ENCODE measurements around the gene SLC18B1.

SLC18B1 gene

DNA sequence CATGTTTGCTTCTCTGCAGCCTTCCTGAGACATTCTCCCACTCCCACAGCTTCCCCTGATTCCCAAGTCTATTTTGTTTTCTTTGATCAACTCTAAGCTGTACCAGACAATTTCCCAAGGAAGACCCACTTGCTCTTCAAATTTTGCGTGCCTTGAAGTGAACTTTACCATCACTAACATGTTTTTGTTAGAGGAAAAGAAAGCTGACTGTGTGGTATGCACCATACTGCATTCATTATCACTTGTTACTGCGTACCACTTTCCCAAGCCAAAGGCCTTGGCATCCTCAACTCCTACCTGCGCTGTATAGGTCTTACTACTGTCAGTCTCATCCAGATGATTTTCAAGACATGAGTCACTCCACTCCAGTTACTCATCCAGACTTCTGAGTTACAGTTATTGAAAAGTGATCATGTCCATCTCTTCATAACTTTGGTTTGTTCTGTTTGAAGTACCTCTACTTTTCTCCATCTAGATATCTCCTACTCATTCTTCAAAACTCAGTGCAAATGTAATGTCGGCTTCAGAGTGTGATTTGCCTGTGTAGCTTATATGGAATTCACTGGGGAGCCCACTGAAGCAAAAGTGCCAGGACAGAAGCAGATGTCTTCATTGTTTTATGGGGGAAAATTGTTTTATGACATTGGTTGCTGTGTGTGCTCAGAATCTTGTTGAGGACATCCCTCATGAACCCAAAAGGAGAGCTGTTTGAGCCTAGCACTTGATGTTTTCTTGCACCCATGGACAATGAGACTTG, 21.1 kb upstream of the SLC18B1 start:
- no peak overlapping the region for H3K4me3 ChIP-seq (replicated peaks in 1 of 2; ENCODE audit: low read depth in 2 of 2, low read length in 2 of 2)
- TF ChIP-seq, protein P1, sequence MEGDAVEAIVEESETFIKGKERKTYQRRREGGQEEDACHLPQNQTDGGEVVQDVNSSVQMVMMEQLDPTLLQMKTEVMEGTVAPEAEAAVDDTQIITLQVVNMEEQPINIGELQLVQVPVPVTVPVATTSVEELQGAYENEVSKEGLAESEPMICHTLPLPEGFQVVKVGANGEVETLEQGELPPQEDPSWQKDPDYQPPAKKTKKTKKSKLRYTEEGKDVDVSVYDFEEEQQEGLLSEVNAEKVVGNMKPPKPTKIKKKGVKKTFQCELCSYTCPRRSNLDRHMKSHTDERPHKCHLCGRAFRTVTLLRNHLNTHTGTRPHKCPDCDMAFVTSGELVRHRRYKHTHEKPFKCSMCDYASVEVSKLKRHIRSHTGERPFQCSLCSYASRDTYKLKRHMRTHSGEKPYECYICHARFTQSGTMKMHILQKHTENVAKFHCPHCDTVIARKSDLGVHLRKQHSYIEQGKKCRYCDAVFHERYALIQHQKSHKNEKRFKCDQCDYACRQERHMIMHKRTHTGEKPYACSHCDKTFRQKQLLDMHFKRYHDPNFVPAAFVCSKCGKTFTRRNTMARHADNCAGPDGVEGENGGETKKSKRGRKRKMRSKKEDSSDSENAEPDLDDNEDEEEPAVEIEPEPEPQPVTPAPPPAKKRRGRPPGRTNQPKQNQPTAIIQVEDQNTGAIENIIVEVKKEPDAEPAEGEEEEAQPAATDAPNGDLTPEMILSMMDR (IDR thresholded peaks at IDR 0.05; ENCODE audit: low read depth, low read length), result no peak
- DNase-seq (ENCODE audit: low read depth in 2 of 2), result peak in 1 of 2 donors; percentile 42

DNA sequence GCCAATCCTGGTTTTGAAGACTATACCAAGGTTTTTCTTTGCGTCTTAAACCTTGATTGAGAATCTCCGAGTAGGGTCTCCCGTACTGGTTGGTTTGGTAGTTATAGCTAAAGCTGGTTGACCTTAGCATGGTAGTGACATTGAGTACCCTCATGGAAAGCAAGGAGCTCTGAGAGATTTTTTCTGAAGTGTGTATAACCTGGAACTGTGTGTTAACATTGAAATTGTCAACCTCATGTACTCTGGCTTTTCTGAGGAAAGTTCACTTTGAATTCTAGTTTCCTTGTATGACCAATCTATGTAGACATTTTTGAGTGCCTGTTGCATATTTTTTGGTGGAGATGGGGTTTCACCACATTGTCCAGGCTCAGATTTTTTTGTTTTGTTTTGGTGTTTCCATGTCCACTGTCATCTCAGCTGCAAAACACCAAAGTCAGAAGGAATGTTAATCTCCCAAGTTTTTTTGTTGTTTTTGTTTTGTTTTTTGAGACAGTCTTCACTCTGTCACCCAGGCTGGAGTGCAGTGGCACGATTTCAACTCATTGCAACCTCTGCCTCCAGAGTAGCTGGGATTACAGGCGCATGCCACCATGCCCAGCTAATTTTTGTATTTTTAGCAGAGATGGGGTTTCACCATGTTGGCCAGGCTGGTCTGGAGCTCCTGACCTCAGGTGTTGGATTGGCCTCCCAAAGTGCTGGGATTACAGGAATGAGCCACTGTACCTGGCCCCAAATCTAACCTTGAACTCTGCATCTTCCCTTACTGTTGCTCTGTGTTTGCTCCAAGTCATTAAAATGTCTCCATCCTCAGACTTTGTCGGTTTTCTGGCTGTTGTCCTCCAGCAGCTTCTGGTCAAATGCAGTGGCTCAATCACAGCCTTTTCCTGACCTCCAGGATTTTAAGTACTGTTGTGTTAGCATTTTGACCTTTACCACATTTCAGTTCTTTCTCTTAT, 20.2 kb upstream of the SLC18B1 start:
- no peak overlapping the region for H3K4me3 ChIP-seq (replicated peaks in 1 of 2; ENCODE audit: low read depth in 2 of 2, low read length in 2 of 2)
- DNase-seq (ENCODE audit: low read depth in 2 of 2), result peak; percentile 31 to 46
- TF ChIP-seq, protein P1 (IDR thresholded peaks at IDR 0.05; ENCODE audit: low read depth, low read length), result no peak

DNA sequence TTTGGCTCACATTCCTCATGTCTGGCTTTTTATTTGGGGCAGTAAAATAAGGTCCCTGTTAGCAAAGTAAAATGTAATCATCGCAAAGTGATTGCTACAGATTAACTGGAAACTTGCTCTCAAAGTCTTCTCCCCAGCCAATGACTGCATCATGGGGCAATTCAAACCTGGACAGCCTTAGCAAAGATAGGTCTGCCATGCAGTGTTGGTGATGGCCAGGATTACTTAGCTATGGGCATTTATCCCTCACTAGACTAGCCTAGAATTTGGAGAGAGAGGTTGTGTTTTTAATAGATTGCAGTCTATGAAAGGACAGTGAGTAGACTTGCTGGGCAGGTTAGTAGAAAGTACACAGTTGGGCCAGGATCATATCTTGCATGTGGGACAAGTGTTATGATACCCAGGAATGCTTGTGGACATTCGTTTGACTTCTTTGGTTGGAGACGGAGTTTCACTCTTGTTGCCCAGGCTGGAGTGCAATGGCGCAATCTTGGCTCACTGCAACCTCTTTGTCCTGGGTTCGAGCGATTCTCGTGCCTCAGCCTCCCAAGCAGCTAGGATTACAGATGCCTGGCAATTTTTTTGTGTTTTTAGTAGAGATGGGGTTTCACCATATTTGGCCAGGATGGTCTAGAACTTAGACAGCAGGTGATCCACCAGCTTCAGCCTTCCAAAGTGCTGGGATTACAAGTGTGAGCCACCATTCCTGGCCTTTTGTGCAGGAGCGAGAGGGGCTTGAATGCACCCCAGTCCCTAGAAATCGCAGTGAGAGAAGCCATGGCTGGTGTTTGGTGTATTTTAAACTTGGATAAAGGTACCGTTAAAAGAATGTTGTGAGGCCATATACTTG, 19.3 kb upstream of the SLC18B1 start:
- H3K4me3 ChIP-seq (replicated peaks in 1 of 2; ENCODE audit: low read depth in 2 of 2, low read length in 2 of 2), result no peak overlapping the region
- TF ChIP-seq, protein P1 (IDR thresholded peaks at IDR 0.05; ENCODE audit: low read depth, low read length), result no peak
- DNase-seq (ENCODE audit: low read depth in 2 of 2), result no peak

DNA sequence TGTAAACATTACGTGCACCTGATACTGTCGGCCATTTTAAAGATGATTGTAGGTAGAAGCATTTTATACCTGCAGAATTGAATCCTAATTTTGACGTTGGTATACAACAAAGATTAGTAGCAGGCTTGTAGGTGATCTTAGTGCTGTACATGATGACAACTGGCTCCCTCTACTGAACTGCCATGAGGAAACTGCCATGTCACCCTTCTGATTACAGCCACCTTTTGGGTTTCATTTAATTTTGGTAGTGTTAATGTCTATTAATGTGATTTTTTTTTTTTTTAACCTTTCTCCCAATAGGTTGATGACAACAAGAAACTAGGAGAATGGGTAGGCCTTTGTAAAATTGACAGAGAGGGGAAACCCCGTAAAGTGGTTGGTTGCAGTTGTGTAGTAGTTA, 18.2 kb upstream of the SLC18B1 start:
- DNase-seq (ENCODE audit: low read depth in 2 of 2), result no peak
- no peak overlapping the region for H3K4me3 ChIP-seq (replicated peaks in 1 of 2; ENCODE audit: low read depth in 2 of 2, low read length in 2 of 2)
- TF ChIP-seq, protein P1 (IDR thresholded peaks at IDR 0.05; ENCODE audit: low read depth, low read length), result no peak

GRCh38 chr6:132814716-132815570, 16.5 kb upstream of the SLC18B1 start:
- TF ChIP-seq, protein P1 (IDR thresholded peaks at IDR 0.05; ENCODE audit: low read depth, low read length), result no peak
- H3K4me3 ChIP-seq (replicated peaks in 1 of 2; ENCODE audit: low read depth in 2 of 2, low read length in 2 of 2), result peak overlapping the region; percentile 91 to 95
- peak; percentile 11 to 25 for DNase-seq (ENCODE audit: low read depth in 2 of 2)

Measured in cardiac fibroblast (primary cell).